Endothelial cell (in vitro differentiated cells): ENCODE data around the gene RALA. TPM values are rescaled to one million over a fixed set of nuclear protein-coding genes. Genes with fewer than 3 reads are reported as not detected.
A peak's percentile ranks its signal among the peaks of the same experiment; 100 is the strongest.

Experiments used
- DNase-seq: peaks from one replicate; pipeline ENCODE4 v3.0.0; 2021; ENCODE audit warnings: low spot score
- H3K27ac Mint-ChIP-seq: one replicate; pipeline ENCODE4 v1.8.0; 2021; ENCODE audit warnings: mixed read lengths, inconsistent platforms; ENCODE audit not compliant: unreplicated experiment
- H3K27me3 Mint-ChIP-seq: one replicate; pipeline ENCODE4 v1.8.0; 2021; ENCODE audit warnings: mild to moderate bottlenecking, moderate library complexity, mixed read lengths, inconsistent platforms; ENCODE audit not compliant: unreplicated experiment
- H3K36me3 Mint-ChIP-seq: one replicate; pipeline ENCODE4 v1.8.0; 2021; ENCODE audit warnings: mild to moderate bottlenecking, low read depth, mixed read lengths, inconsistent platforms; ENCODE audit not compliant: unreplicated experiment
- H3K4me1 Mint-ChIP-seq: one replicate; pipeline ENCODE4 v1.8.0; 2021; ENCODE audit warnings: mild to moderate bottlenecking, mixed read lengths, inconsistent platforms; ENCODE audit not compliant: unreplicated experiment
- H3K4me3 Mint-ChIP-seq: one replicate; pipeline ENCODE4 v1.8.0; 2021; ENCODE audit warnings: mild to moderate bottlenecking, mixed read lengths, inconsistent platforms; ENCODE audit not compliant: unreplicated experiment
- H3K9me3 Mint-ChIP-seq: one replicate; pipeline ENCODE4 v1.8.0; 2021; ENCODE audit warnings: mixed read lengths, inconsistent platforms; ENCODE audit not compliant: unreplicated experiment
- total RNA-seq: library from RNA; stranded (reverse); fragmentation: NEBNext Ultra II Directional; extraction: Animal tissue kit (Norgen Biotek cat#: 25700); gene quantifications from one replicate; pipeline ENCODE4 v1.2.1, GENCODE V29; 2021; ENCODE audit not compliant: unreplicated experiment
- TF ChIP-seq, protein P1 (sequence below): fragments of 200-600 bp; sonication (generic); IDR thresholded peaks from one replicate; pipeline ENCODE4 v1.5.0; 2021; ENCODE audit warnings: antibody characterized with exemption; ENCODE audit not compliant: unreplicated experiment

Gene RALA
- total RNA-seq, 1 donor from 2014 or later, result 202 TPM

- Mint-ChIP-seq H3K9me3 (no peaks in the 10 kb centered on the region), H3K4me3 (no peak overlapping the region)
Observed at GRCh38 chr7:39617005-39617404, 6.4 kb upstream of the RALA start.

GRCh38 chr7:39618868-39619267 is 4.5 kb upstream of the RALA start:
- Mint-ChIP-seq H3K9me3 (no peaks in the 10 kb centered on the region), H3K27ac (no peak overlapping the region), H3K36me3 (no peaks in the 10 kb centered on the region), H3K27me3 (no peaks in the 10 kb centered on the region), H3K4me3 (no peak overlapping the region), H3K4me1 (peaks cover 14% of the 10 kb centered on the region)
- TF ChIP-seq, protein P1, sequence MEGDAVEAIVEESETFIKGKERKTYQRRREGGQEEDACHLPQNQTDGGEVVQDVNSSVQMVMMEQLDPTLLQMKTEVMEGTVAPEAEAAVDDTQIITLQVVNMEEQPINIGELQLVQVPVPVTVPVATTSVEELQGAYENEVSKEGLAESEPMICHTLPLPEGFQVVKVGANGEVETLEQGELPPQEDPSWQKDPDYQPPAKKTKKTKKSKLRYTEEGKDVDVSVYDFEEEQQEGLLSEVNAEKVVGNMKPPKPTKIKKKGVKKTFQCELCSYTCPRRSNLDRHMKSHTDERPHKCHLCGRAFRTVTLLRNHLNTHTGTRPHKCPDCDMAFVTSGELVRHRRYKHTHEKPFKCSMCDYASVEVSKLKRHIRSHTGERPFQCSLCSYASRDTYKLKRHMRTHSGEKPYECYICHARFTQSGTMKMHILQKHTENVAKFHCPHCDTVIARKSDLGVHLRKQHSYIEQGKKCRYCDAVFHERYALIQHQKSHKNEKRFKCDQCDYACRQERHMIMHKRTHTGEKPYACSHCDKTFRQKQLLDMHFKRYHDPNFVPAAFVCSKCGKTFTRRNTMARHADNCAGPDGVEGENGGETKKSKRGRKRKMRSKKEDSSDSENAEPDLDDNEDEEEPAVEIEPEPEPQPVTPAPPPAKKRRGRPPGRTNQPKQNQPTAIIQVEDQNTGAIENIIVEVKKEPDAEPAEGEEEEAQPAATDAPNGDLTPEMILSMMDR, result no peak
- DNase-seq, result no peak

More at GRCh38 chr7:39617005-39617404, 6.4 kb upstream of the RALA start:
- Mint-ChIP-seq H3K27ac (no peak overlapping the region), H3K27me3 (no peaks in the 10 kb centered on the region), H3K4me1 (peaks cover 20% of the 10 kb centered on the region), H3K36me3 (no peaks in the 10 kb centered on the region)
- TF ChIP-seq, protein P1, result no peak
- no peak for DNase-seq

DNA sequence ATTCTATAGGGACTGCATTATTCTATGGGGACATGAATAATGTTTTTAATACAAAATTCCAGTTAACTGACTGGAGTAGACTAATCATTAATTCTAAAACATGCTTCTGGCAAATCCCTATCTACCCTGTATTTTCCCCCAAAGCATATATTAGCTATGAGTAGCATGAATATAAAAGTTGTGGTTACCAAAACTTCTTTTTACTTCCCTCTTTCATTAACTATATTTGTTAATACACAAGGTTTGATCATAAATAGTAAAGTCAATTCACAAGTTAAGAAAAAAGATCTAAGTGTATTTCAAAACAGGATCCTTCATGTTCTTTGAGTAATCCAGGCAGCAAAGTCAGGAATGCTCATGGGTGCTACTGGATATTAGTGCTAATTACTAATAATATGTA is 2.9 kb upstream of the RALA start:
- Mint-ChIP-seq H3K27ac (no peak overlapping the region), H3K36me3 (peaks cover 15% of the 10 kb centered on the region), H3K27me3 (peaks cover 6% of the 10 kb centered on the region), H3K4me3 (no peak overlapping the region), H3K4me1 (peaks cover 15% of the 10 kb centered on the region), H3K9me3 (no peaks in the 10 kb centered on the region)
- TF ChIP-seq, protein P1, result no peak
- DNase-seq, result no peak

GRCh38 chr7:39621261-39621660 is 2.1 kb upstream of the RALA start:
- no peak overlapping the region for H3K4me3 Mint-ChIP-seq
- H3K4me1 Mint-ChIP-seq, result peaks cover 19% of the 10 kb centered on the region
- no peak overlapping the region for H3K27ac Mint-ChIP-seq
- H3K36me3 Mint-ChIP-seq, result peaks cover 23% of the 10 kb centered on the region
- H3K27me3 Mint-ChIP-seq, result peaks cover 6% of the 10 kb centered on the region
- TF ChIP-seq, protein P1, result no peak
- H3K9me3 Mint-ChIP-seq, result no peaks in the 10 kb centered on the region
- no peak for DNase-seq

DNA sequence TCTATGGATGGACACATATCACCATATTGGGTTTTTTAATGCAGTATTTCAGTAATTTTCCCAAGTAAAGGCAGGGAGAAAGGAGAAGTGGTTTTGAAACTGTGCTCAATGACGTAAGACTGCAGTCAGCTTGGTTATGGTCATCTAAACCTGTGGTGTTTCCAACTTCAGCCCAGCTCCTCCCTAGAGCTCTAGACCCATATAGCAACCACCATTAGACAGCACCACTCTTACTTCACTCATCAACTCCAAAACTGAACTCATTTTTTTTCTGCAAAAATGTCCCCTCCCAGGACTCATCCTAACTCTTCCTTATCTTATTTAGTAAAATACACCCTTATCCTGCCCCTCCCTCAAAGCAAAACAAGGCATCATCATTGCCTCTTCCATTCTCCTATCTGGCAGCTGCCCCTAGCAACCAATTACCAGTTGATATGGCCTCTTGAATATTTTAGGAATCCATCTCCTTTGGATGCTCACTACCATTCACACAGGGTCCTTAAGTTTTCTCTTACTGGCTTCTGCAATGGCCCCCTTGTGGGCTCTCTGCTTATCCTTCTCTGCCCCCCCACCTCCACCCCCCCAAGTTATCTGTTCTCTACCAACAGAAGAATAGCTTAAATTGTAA is 1.5 kb upstream of the RALA start:
- Mint-ChIP-seq H3K36me3 (peaks cover 27% of the 10 kb centered on the region), H3K27ac (peak overlapping the region; percentile 95), H3K4me1 (peaks cover 26% of the 10 kb centered on the region), H3K27me3 (peaks cover 6% of the 10 kb centered on the region), H3K9me3 (no peaks in the 10 kb centered on the region), H3K4me3 (peak overlapping the region; percentile 95)
- DNase-seq, result no peak
- TF ChIP-seq, protein P1, result no peak
